NCI-H524 (cell line): Measurements from ENCODE around the gene TRIM72.
A peak's percentile ranks its signal among the peaks of the same experiment; 100 is the strongest.
"Not testable (repeated sequence)": the region's sequence is repeated elsewhere in the genome, so short reads cannot be mapped to it uniquely, and the experiment has no call there.

ENCODE experiments used
- DNase-seq, 2 experiments: peaks; one replicate each; lab custom pipeline; 2025; lab: John Stamatoyannopoulos, UW

Gene TRIM72

DNA sequence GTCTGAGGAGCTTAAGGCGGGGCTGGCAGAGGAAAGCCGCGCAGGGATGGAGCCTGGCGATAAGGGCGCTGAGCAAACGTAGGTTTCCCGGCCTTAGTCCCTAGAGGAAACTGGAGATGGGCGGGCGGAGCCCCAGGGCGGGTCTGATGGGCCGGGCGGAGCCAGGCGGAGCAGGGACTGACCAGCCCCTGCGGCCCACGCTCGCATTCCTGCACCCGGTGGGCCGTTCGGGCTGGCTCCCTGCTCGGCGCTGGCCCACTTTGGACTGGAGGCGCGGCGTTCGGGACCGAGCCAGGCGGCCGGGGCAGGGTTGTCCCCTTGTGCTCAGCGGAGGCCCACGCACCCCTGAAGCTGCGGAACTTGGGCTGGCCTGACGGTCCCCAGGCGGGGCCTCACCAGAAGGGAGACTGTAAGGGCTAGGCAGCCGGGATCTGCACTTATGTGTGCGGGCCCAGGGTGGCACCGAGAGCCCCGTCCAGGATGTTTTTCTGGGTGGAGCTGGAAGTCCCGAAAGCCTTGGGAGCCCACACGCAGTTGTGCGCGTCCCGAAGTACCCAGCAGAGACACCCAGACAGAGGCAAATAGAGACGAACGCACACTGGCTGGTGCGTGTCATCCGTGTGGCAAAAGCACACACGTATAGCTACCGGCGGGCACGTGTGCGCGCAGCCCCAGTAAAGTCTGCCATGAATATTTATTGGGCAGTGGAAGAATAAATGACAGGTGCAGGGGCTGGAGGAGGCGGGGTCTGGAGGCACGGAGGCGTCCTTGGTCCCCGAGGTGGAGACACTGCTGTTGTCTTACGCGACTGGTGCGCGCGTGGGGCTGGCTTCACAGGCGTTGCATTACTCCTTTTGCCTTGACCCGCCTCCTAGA lies 1.6 kb downstream of the TRIM72 start:
- DNase-seq, result peak; percentile 55 to 80

DNA sequence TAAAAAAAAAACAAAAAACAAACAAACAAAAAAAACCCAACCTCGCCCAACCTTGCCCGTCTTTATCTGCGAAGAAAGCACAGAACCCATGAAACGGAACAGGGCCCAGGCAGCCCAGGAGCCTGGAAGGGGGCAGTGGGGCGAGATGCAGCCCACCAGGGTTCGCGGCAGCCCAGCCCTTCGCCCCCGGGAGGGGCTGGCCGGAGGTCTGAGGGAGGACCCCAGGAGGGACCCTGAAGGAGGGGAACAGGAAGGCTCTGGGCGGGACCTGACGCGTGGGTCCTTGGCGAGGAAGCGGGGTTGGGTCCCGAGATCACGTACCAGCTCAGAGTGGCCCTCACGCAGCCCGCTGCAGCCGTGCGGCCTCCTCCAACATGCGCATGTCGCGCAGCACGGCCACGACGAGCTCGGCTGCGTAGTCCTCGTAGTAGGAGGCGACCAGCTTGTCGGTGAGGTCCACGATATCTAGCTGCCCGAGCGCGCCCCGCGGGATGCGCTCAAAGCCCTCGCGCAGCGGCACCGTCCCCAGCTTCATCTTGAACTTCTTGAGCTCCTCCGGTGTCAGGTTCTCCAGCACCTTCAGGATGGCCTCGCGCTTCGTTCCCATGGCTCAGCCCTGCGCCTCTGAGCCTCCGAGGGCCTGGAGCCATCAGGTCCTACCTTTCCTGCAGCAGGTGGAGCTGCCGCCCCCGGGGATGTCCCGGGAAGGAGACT lies 2.7 kb downstream of the TRIM72 start, which contains the start of gene PYDC1:
Gene PYDC1 (minus strand): TSS at position 714 of the 714 bp plus-strand sequence. CDS start 107 bp downstream, at position 607.
- DNase-seq, result no peak

- no peak for DNase-seq
Measured at GRCh38 chr16:31217136-31217530, 3.2 kb downstream of the TRIM72 start.

- DNase-seq, result no peak
Measured at GRCh38 chr16:31219154-31219741, 5.3 kb downstream of the TRIM72 start.

GRCh38 chr16:31221357-31222160 lies 7.6 kb downstream of the TRIM72 start:
- DNase-seq, result no peak

- no peak for DNase-seq
Measured at GRCh38 chr16:31223044-31223443, 9.1 kb downstream of the TRIM72 start.

- no peak for DNase-seq
Measured at GRCh38 chr16:31224092-31224955, 10.4 kb downstream of the TRIM72 start.

- DNase-seq, result no peak
Measured at GRCh38 chr16:31225193-31225592, 11.3 kb downstream of the TRIM72 start.

DNA sequence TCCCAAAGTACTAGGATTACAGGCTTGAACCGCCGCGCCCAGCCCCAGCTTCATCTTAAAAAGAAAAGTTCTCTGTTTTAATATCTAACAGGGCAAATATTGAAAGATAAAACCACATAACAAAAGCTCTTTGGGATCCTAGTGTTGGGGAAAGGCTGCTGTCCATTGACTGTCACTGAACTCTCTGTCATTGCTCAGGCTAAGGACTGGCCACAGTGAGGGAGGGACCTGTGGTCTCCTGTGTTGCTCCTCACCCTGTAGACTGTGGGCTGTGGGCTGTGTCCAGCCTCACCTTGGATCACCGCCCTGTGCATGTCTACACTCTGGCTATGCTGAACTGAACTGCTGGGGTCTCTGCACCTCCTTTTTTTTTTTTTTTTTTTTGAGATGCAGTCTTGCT lies 14.3 kb downstream of the TRIM72 start:
- DNase-seq, result no peak

DNA sequence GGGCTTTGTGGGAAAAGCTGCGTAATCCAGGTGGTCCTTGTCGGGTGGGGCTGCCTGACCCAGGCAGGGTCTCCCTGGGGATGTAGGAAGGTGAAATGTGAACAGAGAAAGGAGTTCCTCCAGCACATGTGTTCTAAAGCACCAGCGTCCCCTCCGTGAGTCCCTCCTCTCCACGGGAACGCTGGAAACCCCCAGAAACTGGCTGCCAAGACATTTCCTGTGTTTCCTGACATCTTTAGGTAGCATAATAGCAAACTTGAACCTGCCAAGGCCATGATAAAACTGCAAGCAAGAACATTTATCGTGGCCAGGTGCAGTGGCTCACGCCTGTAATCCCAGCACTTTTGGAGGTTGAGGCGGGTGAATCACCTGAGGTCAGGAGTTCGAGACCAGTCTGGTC lies 15.6 kb downstream of the TRIM72 start:
- no peak for DNase-seq

DNA sequence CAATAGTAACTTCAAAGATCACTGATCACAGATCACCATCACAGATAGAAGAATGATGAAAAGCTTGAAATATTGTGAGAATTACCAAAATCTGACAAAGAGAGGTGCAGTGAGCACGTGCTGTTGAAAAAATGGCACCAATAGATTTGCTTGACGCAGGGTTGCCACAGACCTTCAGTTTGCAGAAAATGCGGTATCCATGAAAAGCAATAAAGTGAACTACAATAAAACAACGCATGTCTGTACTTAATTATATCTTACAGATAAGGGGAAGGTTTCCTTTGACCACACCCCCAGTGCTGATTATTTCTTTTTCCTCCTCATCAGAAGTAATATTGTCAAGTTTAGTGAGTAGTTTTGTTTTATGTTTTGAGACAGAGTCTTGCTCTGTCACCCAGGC lies 24.1 kb downstream of the TRIM72 start:
- no peak for DNase-seq

DNA sequence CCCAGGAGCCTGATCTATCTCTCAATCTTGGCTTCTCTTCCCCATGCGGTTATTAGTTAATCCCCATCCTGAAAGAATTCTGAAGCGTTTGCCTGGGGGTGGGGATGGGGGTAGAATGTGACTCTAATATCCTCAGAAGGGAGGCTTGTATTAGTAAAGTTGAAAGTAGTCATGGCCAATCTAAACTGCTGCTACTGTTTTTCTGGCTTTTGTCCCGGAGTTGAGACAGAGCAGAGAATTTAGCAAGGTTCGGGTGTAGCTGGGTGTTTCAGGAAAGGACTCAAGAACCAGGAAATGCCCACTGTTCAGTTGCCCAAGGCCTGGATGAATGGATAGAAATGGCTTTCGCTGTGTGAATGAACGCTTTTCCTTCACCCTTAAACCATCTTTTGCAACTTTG lies 28.3 kb downstream of the TRIM72 start:
- no peak for DNase-seq

- DNase-seq, result no peak
Measured at GRCh38 chr16:31243734-31244670, 30.1 kb downstream of the TRIM72 start.

DNA sequence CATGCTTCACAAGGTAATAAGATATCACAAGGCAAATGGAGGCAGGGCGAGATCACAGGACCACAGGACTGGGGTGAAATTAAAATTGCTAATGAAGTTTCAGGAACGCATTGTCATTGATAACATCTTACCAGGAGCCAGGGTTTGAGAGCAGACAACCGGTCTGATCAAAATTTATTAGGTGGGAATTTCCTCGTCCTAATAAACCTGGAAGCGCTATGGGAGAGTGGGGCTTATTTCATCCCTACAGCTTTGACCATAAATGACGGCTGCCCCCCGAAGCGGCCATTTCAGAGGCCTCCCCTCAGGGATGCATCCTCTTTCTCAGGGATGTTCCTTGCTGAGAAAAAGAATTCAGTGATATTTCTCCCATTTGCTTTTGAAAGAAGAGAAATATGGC lies 31.7 kb downstream of the TRIM72 start:
- not testable (repeated sequence) for DNase-seq

DNA sequence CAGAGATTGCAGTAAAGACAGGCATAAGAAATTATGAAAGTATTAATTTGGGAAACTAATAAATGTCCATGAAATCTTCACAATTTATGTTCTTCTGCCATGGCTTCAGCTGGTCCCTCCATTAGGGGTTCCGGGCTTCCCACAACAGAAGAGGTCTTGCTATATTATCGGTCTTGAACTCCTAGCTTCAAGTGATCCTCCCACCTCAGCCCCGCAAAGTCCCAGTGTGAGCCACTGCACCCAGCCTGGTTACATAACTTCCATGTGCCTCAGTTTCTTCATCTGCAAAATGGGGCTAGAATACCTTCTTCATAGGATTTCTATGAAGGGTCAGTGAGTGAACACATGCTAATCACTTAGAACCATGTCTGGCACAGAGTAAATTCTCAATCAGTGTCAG lies 32.4 kb downstream of the TRIM72 start:
- no peak for DNase-seq

DNA sequence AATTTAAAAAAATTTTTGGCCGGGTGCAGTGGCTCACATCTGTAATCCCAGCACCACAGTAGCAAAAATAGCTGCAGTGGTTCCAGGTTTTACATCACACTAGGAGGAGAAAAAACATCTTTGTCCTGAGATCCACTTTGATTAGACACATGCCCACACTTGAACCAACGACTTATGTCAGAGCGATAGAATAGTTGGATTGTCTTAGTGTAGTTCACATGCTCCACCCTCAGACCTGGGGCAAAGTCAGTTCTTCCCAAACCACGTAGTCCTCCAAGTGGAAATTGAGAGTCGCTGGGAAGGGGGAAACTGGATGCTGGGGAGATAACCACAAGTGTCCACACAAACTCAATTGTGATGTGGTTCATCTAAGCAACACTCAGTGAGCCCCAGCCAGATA lies 34.4 kb downstream of the TRIM72 start:
- no peak for DNase-seq

- DNase-seq, result no peak
Measured at GRCh38 chr16:31250782-31251384, 37.0 kb downstream of the TRIM72 start.

DNA sequence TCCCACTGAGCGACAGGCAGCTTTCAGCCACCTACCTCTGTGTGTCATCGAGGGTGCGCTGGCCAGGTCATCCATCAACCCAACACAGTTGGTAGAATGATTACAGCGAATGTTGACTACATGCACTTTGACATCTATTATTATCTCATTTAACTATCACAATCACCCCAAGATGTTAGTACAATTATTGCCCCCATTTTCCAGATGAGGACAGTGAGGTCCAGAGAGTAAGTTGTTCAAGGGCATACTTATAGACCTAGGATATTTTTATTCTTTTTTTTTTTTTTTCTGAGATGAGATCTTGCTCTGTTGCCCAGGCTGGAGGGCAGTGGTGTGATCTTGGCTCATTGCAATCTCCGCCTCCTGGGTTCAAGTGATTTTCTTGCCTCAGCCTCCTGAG lies 37.5 kb downstream of the TRIM72 start:
- DNase-seq, result no peak

DNA sequence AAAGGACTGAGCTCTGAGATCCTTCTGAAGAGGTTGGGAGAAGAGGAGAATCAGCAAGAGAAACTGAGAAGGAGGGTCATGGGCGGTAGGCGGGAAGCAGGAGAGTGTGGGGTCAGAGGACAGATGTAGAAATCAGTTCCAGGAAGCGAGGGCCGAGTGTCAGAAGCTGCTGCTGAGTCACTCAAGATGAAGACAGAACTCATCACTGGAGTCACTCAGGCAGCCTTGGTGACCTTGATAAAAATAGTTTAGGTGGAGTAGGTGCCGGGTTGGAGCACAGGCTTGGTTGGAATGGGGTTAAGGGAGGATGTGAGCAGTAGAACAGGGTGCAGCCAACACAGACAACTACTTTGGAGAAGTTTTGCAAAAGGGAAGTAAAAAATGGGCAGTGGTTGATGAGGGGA lies 39.7 kb downstream of the TRIM72 start:
- no peak for DNase-seq
